ENCODE data around the gene CCNY.

Gene CCNY

DNA sequence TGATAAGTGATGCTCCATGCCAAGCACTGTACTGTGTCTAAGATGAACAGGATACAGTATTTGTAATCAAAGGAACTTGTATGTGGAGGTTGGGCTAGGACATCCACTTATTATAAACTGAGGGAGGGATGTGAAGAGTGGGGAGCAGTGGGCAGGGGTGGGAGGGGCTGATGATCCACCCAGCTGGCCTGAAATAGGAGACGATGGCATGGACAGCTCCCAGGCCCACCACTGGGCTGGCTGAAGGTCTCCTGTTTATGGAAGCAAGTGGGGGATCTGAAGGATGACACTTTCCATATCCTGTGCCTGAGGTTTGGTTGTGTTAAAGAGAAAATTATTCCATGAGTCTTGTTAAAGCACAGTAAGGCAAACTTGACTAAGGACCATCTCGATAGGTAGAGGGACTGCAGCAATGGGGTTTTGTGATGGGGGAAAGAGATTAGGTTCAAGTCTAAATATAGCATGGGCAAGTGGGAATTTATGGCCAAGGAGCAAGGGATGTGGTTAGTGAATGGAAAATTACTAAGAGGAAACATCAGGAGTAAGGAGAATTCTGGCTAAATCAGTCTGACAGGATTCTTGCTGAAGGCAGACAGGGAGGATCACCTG is 124.6 kb downstream of the CCNY start:
- TF ChIP-seq, protein P1, sequence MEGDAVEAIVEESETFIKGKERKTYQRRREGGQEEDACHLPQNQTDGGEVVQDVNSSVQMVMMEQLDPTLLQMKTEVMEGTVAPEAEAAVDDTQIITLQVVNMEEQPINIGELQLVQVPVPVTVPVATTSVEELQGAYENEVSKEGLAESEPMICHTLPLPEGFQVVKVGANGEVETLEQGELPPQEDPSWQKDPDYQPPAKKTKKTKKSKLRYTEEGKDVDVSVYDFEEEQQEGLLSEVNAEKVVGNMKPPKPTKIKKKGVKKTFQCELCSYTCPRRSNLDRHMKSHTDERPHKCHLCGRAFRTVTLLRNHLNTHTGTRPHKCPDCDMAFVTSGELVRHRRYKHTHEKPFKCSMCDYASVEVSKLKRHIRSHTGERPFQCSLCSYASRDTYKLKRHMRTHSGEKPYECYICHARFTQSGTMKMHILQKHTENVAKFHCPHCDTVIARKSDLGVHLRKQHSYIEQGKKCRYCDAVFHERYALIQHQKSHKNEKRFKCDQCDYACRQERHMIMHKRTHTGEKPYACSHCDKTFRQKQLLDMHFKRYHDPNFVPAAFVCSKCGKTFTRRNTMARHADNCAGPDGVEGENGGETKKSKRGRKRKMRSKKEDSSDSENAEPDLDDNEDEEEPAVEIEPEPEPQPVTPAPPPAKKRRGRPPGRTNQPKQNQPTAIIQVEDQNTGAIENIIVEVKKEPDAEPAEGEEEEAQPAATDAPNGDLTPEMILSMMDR (IDR thresholded peaks at IDR 0.05; ENCODE audit: low read depth, low read length): no peak
- in situ Hi-C loops (cut with HindIII; ENCODE audit: low sequenced_read_pairs): no loop called here
- H3K4me3 ChIP-seq (ENCODE audit: low read depth, low read length): no peak overlapping the region
- peak; percentile 29 for DNase-seq (ENCODE audit: low read depth, low spot score)

DNA sequence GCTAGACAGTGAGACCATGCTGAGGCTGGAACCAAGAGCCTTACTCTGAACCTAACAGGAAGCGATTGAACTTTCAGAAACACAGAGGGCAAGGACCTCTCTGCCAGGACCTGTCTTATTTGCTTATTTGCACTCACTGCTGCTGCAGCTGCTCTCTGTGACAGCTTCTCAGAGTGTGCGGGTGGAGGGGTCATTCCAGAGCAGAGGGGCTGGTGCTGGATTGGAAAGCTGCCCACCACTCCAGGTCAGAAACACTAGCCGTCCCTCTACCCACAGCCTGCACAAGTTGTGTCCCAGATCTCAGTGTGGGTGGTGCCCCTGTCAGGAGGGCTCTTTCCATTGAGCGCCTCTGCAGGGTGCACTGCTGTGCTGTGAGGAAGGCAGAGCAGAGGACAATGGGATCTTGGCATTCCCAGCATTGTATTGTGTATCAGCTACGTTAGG is 126.2 kb downstream of the CCNY start:
- in situ Hi-C loops (cut with HindIII; ENCODE audit: low sequenced_read_pairs): no loop called here
- TF ChIP-seq, protein P1 (IDR thresholded peaks at IDR 0.05; ENCODE audit: low read depth, low read length): no peak
- DNase-seq (ENCODE audit: low read depth, low spot score): no peak
- H3K4me3 ChIP-seq (ENCODE audit: low read depth, low read length): no peak overlapping the region

GRCh38 chr10:35463105-35463867 is 127.0 kb downstream of the CCNY start:
- in situ Hi-C loops (cut with HindIII; ENCODE audit: low sequenced_read_pairs): no loop called here
- no peak for DNase-seq (ENCODE audit: low read depth, low spot score)
- TF ChIP-seq, protein P1 (IDR thresholded peaks at IDR 0.05; ENCODE audit: low read depth, low read length): no peak
- H3K4me3 ChIP-seq (ENCODE audit: low read depth, low read length): no peak overlapping the region

DNA sequence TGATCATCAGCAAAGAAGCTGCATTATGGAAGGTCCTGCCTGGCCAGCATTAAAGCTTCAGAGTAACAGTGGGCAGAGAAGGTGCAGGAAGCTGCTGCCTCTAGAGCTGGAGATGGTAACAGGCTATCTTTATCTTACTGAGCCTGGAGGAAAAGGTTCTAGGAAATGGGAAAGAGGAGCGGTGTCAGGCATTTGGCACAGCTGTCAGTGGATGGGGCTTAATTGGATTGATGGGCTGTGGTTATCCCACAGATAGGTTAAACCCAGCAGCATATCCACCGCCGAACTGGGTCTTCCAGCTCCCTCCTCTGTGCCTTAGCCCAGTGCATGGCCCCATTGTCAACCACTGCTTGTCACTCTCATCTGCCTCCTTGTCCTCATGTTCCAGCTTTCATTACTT is 127.6 kb downstream of the CCNY start:
- no peak overlapping the region for H3K4me3 ChIP-seq (ENCODE audit: low read depth, low read length)
- DNase-seq (ENCODE audit: low read depth, low spot score): no peak
- TF ChIP-seq, protein P1 (IDR thresholded peaks at IDR 0.05; ENCODE audit: low read depth, low read length): no peak
- in situ Hi-C loops (cut with HindIII; ENCODE audit: low sequenced_read_pairs): no loop called here

- TF ChIP-seq, protein P1 (IDR thresholded peaks at IDR 0.05; ENCODE audit: low read depth, low read length): no peak
- in situ Hi-C loops (cut with HindIII; ENCODE audit: low sequenced_read_pairs): no loop called here
- no peak overlapping the region for H3K4me3 ChIP-seq (ENCODE audit: low read depth, low read length)
- DNase-seq (ENCODE audit: low read depth, low spot score): peak; percentile 37
These were observed 128.6 kb downstream of the CCNY start for GRCh38 chr10:35464825-35465456.

DNA sequence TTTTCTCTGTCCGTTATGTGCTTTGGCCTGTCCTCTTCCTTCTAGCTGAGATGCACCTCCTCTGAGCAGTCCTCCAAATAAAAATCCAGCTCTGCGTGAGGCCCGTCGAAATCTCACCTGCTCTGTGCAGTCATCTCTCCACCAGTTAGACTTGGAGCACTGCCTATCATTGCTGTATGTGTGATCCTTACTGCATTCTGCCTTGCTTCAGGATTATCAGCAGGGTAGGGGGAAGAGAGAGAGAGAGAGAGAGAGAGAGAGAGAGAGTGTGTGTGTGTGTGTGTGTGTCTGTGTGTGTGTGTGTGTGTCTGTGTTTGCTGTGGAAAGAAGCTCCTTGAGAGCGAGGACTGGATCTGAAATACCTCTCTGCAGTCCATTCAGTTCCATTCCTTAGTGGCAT is 129.4 kb downstream of the CCNY start:
- DNase-seq (ENCODE audit: low read depth, low spot score): no peak
- no peak overlapping the region for H3K4me3 ChIP-seq (ENCODE audit: low read depth, low read length)
- TF ChIP-seq, protein P1 (IDR thresholded peaks at IDR 0.05; ENCODE audit: low read depth, low read length): no peak
- in situ Hi-C loops (cut with HindIII; ENCODE audit: low sequenced_read_pairs): no loop called here

Data from astrocyte of the spinal cord (primary cell).